GM19043 (cell line): ENCODE data around the gene TBC1D22A.
"Not testable (repeated sequence)": the region's sequence is repeated elsewhere in the genome, so short reads cannot be mapped to it uniquely, and the experiment has no call there.

Source experiments
- ATAC-seq: cut with Tn5 transposase; IDR thresholded peaks from one replicate; pipeline ENCODE4 v1.9.1; 2021; ENCODE audit warnings: low read depth; ENCODE audit not compliant: unreplicated experiment

Gene TBC1D22A

DNA sequence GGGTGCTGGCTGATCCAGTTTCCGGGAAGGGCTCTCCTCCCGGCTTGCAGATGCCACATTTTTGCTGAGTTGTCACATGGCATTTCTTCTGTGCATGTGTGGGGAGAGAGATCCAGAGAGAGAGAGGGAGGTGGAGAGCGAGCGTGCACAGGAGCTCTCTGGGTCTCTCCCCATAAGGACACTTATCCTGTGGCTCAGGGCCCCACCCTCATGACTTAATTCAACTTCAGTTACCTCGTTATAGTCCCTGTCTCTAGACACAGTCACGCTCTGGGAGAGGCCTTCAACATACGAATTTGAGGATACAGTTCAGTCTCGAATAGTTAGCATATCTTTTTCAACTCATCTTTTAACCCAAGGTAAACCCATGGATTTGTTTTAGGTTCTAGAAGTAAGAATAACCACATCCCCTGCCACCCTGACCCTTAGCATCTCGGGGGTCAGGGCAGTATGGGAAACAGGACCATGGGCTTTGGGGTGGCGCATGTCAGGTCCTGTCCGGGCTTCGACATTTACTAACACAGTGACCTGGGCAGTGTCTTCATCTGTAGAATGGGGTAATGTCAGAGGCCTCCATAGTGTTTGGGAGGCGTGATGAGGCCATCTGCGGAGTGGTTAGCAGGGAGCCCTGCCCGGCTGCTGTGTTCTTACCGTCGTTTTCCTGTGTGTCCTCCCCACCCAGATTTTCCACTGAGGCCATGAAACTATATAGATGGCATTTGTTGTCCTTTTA, 46.9 kb downstream of the TBC1D22A start:
- no peak for ATAC-seq

DNA sequence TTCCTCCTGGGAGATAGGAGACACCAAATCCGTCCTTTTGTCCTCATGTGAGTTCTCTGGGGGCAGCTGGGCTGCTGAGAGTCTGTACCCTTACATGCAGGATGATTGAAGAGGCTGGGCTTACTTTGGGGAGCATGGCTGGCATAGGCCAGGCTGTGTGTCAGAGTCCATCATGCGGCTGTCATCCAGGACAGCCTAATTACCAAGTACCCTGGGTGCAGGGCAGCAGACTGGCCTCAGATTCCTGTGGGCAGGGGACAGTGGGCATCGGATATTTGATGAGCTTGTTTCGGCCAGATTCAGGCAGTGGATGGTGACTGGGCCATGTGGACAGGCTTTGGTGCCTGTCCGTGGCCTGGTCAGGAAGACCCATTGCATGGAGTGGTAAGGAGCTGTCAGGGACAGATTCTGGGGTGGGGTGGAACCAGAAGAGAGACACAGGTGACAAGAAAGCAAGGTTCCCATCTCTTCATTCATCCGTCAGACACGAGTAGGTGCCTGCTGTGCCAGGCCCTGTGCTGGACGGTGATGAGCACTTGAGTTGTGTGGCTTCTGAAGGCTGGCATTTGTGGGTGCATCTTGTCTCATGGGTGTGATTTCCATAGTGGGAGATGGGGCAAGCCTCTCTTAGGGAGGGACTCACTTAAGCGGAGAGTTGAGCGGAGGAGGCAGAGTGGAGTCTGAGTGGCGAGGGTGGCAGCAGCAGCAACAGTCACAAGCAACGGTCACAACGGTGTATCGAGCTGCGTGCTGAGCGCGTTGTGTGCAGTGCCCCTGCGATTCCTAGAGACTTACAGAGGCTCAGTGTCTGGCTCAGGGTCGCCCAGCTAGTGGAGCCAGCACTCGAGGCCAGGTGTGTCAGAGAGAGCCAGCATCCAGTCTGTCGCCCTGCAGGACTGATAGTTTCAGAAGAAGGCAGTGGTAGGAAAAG, 48.7 kb downstream of the TBC1D22A start:
- no peak for ATAC-seq

DNA sequence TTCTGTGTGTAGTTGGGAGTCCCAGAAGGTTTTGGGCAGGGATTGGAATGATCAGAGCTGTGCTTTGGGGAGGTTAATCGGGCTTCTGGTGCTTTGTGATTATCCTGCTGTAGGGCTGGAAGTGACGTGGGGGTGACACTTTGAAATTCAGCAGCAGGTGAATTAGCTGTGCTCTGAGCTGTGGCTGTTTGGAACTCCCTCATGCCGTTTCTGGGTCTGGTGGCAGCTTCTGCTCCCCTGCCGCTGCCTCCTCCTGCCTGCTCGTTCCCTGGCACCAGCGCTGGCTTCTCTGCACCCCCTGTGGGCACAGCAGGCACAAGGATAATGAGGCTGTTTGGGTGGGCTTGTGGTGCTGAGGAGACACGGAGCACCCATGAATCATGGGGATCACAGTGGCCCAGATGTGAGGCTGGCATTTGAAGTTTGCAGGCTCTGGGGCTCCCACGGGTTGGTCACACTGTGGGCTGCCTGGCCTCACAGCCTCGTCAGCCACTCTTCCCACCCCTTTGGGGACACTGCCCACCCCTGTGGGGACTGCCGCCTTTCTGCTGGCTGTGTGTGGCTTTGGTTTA, 49.7 kb downstream of the TBC1D22A start:
- no peak for ATAC-seq

DNA sequence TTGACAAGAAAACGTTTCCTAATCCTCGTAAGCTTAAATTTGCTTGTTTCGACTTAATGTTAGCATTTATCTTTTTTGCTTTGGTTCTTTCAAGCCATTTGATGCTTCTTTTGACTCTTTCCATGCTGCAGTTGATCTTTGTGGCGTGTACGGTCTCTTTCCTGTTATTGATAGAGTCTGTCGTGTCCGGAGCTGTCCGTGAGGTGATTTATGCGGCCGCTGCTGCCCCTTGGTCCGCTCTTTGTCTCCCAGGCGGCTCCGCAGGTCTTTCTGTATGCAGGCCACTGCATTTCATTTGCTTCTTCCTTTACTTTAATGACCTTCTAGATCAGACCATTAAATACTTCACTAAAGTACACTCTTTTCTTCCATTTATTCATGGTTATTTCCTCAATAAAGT, 50.3 kb downstream of the TBC1D22A start:
- no peak for ATAC-seq

DNA sequence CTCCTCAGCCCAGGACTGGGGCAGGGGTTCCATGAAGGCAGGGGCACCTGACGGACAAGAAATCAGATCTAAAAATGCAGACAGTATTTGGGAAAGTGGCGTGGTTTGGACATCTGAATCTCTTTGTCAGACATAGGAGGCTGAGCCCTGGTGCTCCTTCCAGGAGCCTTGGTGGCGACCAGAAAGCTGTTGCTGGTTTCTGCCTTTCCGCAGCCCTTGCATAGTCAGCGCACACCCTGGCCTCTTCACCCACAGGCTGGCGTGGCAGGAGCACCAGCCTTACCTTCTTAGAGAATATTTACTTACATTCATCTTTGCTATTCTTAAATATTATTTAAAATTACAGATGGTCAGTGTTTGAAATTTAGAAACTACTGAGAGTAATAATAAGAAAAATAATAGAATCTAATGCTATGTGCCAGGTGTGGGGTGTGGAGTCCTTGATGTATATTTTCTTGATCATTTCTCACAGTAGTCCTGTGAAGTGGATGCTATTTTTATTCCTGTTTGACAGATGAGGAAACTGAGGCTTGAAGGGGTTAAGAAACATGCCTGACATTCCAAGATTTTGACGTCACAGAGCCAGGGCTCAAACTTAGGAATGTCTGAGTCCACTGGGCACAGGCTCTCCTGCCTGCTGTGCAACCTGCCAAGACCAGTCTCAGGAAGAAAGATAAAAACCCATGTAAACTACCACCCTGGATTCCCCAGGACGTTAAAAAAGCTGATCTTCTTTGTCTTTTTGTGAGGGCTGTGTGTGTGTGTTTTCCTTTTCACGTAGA, 51.6 kb downstream of the TBC1D22A start:
- ATAC-seq, result no peak

DNA sequence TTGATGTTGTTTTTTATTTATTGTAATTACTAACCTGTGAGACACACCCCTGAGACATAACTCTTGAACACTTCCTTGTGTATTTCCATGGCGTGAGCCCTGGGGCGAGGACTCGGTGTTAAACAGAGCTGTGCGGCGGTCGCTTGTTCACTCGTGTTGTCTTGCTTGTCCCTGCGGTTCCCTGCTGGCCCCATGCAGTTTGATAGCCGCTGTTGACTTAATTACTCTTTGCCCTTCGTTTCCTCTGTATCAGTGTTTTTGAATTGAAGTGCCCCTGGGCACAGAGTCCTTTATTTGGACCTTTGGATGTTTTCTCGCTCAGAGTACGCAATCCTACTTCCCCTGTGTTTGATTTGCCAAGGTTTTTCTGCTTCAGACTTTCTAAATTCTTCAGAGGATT, 52.7 kb downstream of the TBC1D22A start:
- no peak for ATAC-seq

DNA sequence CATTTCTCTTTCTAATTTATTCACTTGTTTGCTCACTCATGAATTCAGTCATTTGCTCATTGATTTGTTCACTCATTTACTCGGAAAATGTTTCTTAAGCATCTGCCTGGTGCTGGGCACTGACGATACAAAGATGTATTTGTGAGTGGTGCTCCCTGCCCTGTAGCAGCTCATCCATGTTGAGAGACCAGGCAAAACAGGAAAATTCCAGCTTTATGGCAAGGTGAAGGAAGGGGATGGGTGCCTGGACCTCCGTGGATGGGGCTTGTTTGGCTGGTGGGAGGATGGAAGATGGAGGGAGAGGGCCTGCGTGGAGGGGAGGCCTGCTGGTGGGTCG, 53.1 kb downstream of the TBC1D22A start:
- ATAC-seq, result no peak

DNA sequence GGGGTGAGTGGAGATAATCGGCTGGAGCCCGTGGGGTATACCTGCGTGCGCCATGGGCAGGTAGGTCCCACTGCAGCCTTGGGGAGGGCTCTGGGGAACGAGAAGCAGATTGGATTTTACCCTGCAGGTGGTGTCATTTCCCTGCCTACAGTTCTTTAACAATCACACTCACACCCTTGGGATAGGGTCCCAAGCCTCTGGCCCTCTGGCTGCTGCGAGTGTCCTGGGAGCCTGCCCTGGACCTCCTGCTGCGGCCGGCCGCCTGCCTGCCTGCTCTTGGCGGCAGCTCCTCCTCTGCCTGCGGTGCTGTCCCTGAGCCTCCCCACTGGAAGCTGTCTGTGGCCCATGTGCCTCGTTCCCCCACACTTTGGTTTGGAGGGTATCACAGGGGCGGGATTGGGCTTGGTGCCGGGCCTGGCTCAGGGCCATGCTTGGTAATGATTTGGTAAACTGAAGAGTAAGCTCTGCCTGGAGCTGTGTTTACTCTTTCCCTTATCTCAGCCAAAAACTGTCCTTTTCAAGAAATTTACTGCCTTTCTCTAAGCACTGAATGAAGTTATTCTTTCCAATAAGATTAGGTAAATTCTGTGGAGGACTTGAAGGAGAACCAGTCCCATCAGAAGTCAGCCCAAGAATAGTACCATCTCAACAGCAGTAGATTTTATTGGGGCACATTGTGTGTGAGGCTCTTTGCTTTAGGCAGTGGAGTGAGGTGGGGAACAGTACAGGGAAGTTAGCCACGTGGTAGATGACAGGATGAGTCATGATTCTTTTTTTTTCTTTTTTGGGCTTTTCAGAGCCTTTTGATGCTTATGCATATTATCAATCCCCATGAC, 53.7 kb downstream of the TBC1D22A start:
- ATAC-seq, result no peak

DNA sequence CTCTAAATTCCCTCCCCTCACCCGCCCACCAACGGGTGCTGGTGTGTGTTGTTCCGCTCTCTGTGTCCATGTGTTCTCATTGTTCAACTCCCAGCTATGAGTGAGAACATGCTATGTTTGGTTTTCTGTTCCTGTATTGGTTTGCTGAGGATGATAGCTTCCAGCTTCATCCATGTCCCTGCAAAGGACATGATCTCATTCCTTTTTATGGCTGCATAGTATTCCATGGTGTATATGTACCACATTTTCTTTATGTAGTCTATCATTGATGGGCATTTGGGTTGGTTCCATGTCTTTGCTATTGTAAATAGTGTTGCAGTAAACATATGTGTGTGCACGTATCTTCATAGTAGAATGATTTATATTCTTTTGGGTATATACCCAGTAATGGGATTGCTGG, 54.9 kb downstream of the TBC1D22A start:
- ATAC-seq, result not testable (repeated sequence)

DNA sequence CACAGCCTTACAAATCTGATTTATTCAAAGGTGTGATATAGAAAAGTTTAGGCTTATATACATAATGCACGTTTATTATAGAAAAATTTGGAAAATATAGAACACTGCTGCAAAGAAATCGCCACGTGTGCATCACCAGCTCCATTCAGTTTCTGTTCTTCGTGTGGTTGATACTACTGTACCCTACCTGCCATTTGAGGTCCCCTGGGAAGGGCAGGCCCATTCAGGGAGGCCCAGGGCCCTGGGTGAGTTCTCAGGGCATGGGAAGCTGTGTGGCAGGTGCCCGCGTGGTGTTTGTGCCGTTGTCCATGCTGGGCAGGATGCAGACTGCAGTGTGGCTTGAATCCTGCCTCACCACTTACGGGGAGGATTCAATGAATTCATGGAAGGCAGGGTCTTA, 60.8 kb downstream of the TBC1D22A start:
- no peak for ATAC-seq

DNA sequence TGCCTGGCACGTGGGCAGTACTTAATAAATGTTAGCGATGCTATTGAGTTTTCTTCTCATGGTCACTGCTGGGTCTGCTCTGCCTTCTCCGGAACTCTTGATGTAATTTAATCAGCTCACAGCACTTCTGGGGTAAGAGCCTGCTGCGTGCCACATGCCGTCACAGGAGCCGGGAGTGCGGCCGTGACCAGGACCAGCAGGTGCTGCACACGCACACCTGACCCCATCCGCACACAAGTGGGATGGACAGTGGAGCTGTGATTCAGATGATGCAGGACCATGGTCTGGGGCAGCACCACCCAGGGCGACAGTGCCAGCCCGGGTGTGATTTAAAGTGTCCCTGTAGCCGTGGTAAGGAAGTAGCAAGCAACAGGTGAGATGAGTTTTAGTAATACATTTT, 61.2 kb downstream of the TBC1D22A start:
- ATAC-seq, result no peak

DNA sequence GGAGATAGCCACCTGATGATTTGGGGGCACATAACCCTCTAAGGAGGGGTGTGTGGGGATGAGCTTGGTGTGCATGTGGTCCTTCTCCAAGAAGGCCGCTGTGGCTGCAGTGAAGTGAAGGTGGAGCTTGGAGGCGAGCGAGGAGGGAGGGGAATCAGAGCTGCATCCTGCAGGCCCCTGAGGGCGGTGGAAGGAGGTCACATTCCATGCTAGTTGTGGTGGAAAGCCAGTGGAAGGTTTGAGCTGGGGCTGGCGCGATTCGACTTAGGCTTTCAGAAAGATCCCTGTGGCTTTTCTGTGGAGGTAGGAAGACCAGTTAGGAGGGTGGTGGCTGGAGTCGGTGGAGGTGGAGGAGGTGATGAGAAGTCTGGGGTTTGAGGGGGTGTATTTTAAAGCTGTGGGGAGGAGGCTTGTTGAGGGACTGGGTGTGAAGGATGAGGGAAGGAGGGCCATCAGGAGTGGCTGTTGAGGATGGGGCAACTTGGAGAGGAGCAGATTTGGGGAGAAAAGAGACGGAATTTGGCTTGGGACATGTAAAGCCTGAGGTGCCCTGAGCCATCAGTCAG, 62.0 kb downstream of the TBC1D22A start:
- ATAC-seq, result no peak

DNA sequence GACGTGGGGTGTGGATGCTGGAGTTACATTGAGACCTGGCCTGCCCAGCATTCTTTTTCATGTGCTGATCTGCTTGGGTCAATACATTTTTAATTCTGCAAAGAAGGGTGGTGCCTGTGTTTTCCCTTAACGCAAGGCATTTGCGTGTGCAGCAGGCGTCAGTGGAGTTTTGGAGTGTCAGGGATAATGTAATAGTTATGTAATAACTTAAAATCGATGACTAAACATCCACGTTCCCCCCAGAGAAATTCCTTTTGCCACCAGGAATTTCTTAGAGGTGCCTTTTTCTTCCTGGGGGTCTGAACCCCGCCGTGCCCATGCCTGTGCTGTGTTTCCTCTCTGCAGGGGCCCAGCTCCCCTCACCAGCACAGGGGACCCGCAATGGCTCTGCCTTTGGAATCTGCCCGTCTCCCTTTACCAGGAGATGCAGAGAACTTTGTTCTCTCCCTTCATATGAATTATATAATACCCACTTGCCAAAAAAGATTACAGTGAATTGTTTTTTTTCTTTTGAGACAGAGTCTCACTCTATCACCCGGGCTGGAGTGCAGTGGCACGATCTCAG, 62.6 kb downstream of the TBC1D22A start:
- no peak for ATAC-seq

DNA sequence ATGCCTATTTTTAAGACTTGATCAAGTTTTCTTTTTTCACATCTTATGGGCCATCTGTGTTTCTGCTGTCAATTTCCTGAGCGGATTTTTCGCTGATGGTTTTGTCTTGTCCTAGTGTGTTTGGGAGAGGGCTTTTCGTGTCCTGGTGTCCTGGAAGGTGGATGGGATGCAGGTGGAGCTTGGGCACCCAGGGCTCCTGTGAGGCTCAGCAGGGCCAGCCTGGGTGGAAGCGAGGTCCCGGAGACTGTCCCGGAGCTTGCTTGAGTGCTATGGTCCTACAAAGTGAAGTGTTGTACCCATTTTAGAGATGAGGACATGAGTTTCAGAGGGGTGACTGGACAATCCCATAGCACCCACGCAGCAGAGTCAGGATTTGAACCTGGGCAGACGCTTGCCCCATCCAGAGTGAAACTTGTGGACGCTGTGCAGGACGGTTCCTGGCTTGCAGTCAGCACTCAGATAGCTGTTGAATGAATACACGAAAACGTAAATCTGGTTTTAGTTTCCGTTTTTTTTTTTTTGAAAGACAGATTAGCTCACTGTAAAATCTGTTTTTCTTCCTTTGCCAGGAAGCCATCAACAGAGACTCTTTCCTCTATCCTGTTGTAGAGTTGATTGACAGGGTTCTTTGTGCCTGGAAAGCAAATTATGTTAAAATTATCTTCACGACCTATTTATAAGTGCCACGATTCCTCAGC, 64.1 kb downstream of the TBC1D22A start:
- ATAC-seq, result no peak

DNA sequence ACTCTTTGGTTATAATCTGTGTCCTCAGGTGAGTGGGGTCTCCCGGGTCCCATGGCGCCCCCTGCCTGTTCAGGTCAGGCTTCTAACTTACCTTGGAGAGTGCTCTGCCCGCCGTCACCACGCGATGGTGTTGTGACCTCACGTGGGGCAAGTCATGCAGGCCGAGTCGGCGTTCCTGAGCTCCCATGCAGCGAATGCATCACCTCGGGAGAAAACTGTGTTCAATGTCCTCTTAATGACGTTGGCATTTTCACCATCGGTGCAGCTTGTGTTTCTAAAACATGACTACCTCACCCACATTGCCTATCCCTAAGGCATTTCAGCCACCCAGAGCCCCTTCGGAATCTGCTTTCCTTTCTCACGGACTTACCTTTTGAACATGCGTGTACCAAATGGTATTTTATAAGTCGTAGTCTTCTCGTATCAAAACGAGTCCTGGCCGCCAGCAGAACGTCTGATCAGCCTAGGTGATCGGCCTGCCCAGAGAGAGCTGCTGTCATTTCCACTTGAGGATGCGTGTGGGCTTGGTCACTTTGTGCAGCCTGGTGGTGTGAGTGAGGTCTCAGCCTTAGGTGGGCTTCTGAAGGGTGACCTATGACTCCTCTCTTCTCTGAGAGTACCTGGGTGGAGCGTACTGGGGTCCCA, 64.8 kb downstream of the TBC1D22A start:
- ATAC-seq, result no peak

DNA sequence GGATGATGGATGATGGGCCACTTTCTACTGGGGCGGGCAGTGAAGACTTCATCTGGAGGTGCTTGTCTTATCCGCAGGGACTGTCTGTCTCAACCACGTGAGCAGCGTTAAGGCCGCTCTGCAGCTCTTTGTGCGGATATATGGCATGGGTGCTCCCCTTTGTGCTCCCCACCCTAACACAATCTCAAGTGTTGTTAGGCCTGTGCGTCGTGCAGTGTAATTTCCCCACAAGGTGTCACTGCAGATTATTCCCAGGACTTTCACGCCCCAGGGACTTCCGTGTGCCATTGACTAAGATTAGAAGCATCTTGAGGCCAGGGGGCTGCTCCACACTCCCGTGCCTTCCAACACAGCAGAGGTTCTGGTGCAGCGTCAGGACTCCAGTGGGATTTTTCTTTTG, 65.3 kb downstream of the TBC1D22A start:
- ATAC-seq, result no peak

DNA sequence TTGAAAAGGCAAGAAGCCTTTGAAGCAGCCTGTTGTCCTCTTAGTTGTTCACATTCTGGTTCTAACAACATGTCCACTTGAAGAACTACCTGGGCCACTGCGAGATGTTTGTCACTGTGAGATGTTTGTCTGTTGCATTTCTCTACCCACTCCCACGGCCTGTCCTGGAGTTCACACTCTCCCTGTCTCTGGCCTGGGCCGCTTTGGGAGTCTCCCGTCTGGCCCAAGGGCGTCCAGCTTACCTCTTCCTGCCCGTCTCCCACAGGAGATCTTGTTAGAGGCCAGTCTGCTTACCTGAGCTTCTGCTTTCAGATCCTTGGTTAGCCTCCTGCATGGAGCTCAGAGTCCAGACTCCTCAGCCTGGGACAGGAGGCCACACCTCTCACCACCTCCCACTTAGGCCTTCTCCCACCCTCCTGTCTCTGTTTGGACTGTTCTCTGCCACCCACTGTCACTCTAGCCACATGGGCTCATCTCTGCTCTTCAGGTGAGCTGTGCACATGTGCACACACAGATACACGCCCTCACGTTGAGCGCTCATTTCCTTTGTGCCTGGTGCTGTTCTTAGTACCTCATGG, 66.0 kb downstream of the TBC1D22A start:
- ATAC-seq, result no peak
